ENCODE results near the gene MYO1E.

MYO1E gene

GRCh38 chr15:59244337-59244736 is 128.3 kb downstream of the MYO1E start:
- FAIRE-seq (peak; percentile 100), DNase-seq (ENCODE audit: extremely low spot score, insufficient read length, low read depth) (peak; percentile 59)

GRCh38 chr15:59243622-59244021 is 129.0 kb downstream of the MYO1E start:
- FAIRE-seq, result no peak
- no peak for DNase-seq (ENCODE audit: extremely low spot score, insufficient read length, low read depth)

DNA sequence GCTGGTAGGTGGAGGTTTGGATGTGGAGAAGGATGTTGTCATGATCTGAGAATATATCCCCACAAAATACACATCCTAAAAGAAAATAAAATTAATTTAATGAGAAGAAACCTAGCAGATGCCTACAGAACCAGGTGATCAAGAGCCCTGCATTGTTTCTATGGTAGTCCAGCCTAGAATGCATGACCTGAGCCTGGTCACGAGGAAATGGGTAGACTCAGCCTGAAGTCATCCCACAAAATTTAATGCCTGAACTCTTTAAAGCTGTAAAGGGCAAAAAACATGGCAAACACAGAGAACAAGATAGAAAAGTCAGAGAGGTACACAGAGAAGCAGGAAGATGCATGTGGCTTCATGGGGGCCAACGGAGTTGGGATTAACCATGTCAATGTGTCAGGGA is 130.0 kb downstream of the MYO1E start:
- no peak for FAIRE-seq
- DNase-seq (ENCODE audit: extremely low spot score, insufficient read length, low read depth), result no peak

- FAIRE-seq, result no peak
- no peak for DNase-seq (ENCODE audit: extremely low spot score, insufficient read length, low read depth)
Observed at GRCh38 chr15:59240036-59240435, 132.6 kb downstream of the MYO1E start.

DNA sequence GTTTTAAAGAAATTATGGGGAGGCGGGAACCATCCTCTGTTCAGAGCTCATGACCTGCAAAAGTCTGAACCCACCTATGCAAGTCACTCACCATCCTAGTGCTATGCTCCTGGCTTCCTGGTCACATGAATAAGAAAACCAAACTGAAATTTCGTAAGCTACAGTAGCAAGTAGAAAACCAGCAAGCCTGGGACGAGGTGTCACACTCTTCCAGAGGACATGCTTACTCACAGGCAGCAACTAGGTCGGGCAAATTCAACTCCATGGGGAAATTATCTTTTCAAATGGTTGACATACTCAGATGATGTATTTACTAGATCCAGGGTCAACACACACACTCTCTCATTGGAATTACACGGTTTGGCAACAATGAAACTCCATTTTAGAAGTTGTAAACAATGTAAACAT is 134.7 kb downstream of the MYO1E start:
- no peak for DNase-seq (ENCODE audit: extremely low spot score, insufficient read length, low read depth)
- peak; percentile 94 for FAIRE-seq

- FAIRE-seq, result no peak
- DNase-seq (ENCODE audit: extremely low spot score, insufficient read length, low read depth), result no peak
Observed at GRCh38 chr15:59237119-59237855, 135.4 kb downstream of the MYO1E start.

DNA sequence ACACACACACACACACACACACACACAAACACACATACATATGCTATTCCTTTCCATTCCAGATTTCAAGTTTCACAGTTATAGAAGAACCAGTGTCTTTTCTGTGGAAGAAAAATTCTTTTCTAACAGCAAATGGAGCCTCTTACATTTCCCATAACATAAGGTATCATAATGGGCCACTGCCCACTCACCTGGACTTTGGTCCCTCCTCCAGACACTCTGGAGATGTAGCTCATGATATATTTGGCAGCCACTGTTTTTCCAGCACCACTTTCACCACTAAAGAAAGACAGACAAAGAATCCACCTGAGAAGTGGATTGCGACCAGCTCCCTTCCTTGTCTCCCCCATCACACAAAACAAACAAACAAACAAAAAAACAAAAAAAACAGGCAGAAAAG is 136.3 kb downstream of the MYO1E start:
- FAIRE-seq, result peak; percentile 26
- DNase-seq (ENCODE audit: extremely low spot score, insufficient read length, low read depth), result no peak

DNA sequence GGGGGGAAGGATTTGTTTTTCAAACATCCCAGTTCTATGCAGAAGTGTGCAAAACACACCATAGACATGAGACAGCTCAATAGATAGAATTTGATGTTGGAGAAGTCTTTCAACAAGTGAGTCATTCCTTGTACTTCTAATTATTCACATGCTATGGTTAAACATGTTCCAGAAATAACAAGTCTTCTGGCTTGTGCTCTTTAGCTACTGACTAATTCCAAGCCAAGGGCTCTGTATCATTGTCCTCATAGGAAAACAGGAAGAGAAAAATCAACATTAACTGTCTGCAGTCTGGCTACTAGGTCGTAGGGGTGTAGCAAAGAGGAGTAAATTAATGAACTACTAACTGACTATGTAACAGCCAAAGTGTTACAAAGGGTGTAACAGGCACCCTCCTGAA is 140.2 kb downstream of the MYO1E start:
- FAIRE-seq (no peak), DNase-seq (ENCODE audit: extremely low spot score, insufficient read length, low read depth) (no peak)

- FAIRE-seq (no peak), DNase-seq (ENCODE audit: extremely low spot score, insufficient read length, low read depth) (no peak)
Observed at GRCh38 chr15:59230531-59231055, 142.1 kb downstream of the MYO1E start.

GRCh38 chr15:59229453-59229852 is 143.2 kb downstream of the MYO1E start:
- no peak for FAIRE-seq
- DNase-seq (ENCODE audit: extremely low spot score, insufficient read length, low read depth), result no peak

DNA sequence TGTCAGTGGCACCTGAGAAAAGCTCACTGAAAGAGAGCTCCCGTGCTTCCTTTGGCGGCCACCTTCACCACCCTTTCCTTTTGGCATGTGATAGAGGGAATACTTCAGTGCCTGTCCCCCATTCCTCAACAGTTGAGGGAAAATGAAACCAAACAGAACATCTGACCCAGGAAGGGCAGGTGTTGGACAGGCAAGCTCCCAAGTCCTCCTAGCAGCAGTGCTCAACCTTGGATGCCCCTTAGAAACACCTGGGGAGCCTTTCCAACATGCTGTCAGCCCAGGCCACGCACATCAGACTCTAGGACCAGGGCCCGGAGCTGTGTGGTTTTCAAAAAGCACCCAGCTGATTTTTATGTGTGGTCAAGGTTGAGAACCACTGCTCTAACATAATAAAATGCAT is 143.7 kb downstream of the MYO1E start:
- DNase-seq (ENCODE audit: extremely low spot score, insufficient read length, low read depth) (no peak), FAIRE-seq (no peak)

DNA sequence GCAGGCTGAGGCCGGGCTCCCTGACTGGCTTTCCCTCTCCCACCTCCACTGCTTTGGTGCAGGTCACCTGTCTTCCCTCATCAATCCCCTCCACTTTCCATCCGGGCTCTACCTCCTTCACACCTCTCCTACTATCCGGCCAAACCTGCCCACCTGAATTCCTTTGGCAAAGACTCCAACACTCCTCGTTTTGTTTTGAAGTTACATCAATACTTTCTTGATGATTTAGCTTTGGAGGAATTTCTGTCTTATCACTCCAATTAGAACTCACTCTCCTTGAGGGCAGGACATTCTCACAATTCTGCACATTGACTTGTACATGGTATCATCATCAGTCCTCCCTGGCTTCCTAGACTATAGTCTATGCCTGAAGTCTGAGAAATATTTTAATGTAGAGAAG is 145.7 kb downstream of the MYO1E start:
- no peak for FAIRE-seq
- DNase-seq (ENCODE audit: extremely low spot score, insufficient read length, low read depth), result no peak

DNA sequence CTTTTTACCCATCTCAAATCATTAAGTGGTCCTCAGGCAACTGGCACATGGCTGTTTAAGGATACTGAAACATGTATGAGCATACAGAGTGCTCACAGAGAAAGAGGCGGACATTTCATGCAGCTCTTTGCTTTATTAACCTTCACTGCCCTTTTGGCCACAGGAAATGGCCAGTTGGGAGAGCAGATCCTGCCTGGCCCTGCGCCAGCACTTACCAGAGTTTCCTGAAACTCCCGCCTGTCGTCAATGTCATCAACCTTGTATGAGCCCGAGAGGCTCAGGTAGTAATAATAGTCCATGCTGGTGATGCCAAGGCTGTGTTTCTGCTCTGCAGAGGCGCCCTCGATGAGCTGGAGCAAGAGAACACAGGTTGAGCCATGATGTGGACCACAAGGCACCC is 148.2 kb downstream of the MYO1E start:
- FAIRE-seq (no peak), DNase-seq (ENCODE audit: extremely low spot score, insufficient read length, low read depth) (no peak)

DNA sequence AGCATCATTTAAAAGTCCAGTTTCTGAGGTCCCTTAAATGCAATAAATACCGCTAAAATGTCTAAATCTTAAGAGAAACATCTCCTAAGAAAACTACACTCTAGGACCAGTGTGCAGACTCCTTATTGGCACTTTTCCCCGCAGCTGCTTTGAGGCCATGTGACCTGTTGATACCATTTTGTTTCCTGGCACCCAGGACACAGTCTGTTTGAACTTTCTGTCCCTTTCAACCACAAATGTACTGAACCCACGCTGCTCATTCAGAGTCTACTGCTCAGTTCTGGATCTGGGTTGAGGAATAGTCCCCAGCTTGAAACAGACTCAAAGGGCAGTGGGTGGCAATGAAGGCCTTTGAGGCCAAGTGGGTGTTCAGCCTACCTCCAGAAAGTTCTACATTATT is 148.9 kb downstream of the MYO1E start:
- DNase-seq (ENCODE audit: extremely low spot score, insufficient read length, low read depth) (no peak), FAIRE-seq (no peak)

DNA sequence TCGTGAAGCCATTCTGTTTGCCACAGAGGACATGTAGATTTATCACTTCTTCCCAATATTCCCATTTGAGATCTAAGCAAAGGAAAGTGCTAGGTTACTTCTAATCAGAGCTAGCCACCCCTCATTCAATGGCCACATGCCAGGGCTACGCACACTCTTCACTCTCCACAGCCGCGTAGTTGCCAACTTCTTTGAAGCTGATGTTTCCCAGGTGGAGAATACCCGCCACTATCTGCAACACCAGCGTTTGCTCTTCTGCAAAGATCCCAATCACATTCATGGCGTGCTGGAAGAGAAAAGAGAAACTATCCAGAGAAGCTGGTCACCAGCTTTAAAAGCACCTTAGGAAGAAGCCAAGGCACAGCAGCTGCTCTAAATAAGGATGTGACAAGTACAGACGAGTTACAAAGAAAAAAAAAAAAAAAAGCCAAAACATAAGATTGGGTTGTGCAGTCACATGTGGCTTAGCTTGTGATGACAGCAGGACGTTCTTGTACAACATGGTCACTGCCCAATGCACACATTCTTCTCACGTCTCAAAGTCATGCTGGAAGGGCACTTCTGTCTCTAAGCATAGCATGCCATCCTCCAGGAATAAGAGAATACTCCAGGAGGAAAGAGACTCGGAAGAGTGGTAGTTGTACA is 149.6 kb downstream of the MYO1E start:
- DNase-seq (ENCODE audit: extremely low spot score, insufficient read length, low read depth) (no peak), FAIRE-seq (no peak)

GRCh38 chr15:59221511-59222505 is 150.9 kb downstream of the MYO1E start:
- FAIRE-seq, result no peak
- DNase-seq (ENCODE audit: extremely low spot score, insufficient read length, low read depth), result no peak

DNA sequence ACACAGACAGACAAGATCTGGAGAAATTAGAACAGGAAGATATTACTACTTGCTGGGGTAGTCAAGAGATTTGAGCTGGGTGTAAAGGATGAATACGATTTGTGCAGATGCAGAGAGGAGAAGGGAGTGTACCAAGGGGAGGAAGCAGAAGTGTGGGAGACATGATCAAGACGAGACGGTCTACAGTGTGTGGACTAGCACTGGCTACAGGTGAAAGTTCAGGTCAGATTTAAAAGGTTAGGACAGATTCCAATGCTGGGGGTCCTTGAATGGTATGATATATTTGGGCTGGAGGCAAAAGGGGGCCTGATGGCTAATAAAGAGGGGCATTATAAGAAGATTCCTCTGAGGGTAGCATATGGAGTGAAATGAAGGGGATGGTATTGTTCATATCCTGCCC is 154.0 kb downstream of the MYO1E start:
- FAIRE-seq, result no peak
- DNase-seq (ENCODE audit: extremely low spot score, insufficient read length, low read depth), result no peak

GRCh38 chr15:59217876-59218498 is 154.7 kb downstream of the MYO1E start:
- DNase-seq (ENCODE audit: extremely low spot score, insufficient read length, low read depth) (no peak), FAIRE-seq (no peak)

DNA sequence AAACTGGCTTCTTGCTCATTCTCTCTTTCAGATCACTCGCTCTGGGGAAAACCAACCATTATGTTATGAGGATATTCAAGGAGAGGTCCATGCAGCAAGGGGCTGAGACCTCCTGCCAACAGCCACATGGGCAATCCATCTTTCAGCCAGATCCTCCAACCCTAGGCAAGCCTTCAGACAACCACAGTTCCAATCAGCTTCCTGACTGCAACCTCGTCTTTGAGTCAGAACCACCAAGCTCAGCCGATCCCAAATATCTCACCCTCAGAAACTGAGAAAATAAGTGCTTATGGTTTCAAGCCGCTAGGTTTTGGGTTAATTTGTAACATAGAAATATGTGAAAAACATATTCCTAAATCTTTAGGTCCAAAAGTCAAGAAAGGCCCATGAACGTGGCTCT is 155.8 kb downstream of the MYO1E start:
- no peak for FAIRE-seq

GRCh38 chr15:59210186-59210585 is 162.5 kb downstream of the MYO1E start:
- FAIRE-seq (no peak), DNase-seq (ENCODE audit: extremely low spot score, insufficient read length, low read depth) (no peak)

More for the DNA sequence above, 155.8 kb downstream of the MYO1E start:
- DNase-seq (ENCODE audit: extremely low spot score, insufficient read length, low read depth), result no peak

Measured in GM18507 (cell line).